GM20431 (cell line): ENCODE data around the gene DLG2.

Experiments used
- in situ Hi-C: fragments of 300-500 bp; cut with MseI, MboI; formaldehyde crosslinking; loops from one replicate; pipeline ENCODE4 v1.15.0; 2020; ENCODE audit warnings: low sequenced_read_pairs; ENCODE audit not compliant: unreplicated experiment

Gene DLG2

DNA sequence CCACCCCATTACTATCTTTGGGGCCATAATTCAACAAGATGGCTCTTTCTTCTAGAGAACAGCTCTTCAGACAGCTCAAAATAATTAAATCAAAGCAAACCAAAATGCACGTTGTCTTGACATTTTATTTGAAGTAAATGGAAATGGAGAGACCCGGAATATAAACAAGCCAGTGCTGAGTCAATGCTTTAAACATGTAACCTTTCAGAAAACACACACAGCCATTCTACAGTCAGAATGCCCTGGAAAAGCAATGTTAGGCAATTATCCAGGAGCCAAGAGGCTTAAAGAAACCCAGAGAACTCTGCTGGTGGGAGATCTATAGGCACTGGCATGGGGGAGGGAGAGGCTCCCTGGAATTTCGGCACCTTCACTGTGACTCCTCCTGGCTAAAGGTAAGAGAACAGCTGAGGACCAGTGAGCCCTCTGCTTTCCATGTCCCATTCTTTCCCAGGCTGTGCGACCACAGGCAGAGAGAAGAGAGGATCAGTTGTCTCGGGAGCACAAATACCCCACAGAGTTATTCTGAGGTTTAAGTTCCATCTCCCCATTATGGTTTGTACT is 2086.9 kb downstream of the DLG2 start:
- in situ Hi-C loops = no loop called here

DNA sequence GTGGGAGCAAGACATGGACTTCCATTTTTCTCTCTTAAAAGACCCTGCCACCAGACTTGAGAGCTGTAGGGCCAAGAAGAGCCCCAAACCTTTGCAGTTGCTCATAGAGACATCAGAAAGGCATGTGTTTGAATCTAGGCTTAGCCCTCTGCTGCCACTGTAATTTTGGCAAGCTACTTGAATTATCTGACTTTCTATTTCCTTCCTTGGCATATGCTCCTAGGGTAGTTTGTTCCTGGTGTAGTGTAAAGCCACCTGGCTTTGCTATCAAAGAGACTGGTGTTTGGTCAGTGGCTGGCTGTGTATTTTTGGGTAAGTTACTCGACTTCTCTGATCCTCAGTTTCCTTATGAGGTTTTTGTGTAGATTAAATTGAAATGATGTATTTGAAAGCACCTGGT is 2088.9 kb downstream of the DLG2 start:
- in situ Hi-C loops = no loop called here

DNA sequence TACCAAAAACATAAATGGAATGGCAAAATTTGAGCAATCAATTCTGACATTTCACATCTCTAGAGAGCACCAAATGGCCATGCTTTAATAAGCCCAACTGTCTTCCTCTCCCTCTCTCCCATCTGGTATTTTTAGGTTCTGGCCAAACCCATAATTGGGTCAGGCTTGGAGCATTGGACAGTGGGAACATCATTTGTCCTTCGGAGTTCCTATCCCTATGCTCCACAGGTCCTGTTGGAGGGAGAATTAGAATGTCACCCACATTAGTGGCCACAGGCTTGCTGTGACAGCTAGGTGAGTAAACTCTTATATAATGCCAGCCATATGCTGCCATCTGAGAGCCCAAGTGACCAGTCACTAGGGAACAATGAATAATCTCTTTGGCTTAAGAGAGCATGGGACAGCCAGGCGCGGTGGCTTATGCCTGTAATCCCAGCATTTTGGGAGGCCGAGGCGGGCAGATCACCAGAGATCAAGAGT is 2090.0 kb downstream of the DLG2 start:
- in situ Hi-C loops = no loop called here

DNA sequence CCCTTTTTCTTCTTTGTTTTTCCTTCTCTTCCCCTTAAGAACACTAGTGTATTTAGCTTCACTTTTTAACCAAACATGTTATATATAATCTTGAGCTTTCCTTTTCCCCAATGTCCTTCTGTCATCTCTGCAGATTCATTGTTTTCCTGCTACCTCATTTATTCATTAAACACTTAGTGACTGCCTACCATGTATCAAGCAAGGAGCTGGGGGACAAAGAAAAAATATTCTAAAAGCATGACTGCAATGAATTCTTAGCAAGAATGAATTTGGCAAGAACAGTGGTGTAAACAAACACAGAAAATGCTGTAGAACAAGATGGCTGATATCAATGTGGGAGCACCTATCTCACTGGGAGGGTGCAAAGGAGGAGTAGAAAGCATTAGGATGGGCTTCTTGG is 2094.0 kb downstream of the DLG2 start:
- in situ Hi-C loops = no loop called here

DNA sequence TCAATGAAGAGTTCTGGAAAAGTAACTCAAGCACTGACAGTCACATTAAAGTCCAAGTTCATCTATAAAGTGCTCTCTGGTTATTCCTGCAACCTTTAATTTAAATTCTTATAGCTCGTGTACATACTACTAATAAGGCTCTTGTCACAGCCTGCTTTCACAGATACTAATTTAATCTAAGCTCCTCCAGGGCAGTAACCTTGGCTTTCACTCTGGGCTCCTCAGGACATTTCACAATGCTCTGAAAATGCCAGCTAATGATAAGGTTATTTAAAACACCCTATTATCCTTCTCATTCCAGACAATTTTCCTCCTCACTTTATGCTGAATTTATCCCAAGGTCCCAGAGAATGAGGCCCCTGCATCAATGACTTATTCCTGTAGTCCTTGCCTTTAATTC is 2098.3 kb downstream of the DLG2 start:
- in situ Hi-C loops = no loop called here

DNA sequence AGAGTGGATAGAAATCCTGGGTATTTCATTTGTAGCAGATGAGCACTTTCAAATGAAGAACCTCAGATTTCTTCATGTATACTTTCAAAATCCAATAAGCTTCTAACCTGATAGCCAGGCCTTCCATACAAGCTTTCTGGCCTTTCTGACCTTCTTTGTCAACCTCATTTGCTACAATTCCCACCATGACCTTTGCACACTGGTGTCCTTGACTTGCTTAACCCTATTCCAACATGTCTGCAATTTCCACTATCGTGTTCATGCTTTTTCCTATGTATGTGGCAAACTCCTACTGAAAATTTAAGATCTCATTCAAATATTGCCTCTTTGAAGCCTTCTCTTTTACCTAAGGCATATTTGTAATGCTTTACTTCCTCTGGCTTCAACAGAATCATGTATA is 2098.9 kb downstream of the DLG2 start:
- in situ Hi-C loops = no loop called here

DNA sequence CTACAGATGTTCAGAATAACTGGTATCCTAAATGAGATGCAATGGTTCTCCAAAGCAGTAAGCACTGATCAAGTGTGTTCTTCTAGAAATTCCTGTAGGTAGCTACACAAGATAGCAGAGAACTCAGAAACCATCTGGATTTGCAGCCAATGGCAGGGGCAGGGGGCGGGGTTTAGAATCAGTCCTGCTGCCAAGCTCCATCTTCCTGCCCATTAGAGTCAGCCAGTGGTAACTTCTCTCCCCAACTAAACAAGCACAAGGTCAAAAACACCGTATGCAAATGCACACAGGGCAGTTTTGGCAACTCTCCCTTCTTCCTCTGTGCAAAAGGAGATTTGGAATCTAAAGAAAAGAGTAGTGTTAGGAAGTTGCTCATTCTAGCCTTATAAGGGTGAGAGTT is 2103.5 kb downstream of the DLG2 start:
- in situ Hi-C loops = no loop called here

DNA sequence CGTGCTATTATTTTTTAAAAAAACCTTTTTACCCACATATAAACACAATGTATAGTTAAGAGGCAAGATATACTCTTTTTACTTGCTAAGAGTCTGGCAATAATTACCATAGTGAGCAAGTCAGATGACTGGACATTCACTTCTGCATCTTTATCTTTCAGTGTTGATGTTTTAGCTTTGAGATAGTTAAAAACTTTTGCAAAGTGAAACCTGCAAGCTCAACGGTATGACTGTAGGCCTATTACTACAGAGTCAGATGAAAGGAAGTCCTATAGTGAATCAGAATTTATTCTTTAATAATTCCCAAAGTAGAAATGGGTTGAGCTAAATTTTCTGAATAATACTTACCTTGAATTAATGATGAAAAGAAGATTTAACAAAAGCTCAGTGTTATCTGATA is 2104.2 kb downstream of the DLG2 start:
- in situ Hi-C loops = no loop called here

DNA sequence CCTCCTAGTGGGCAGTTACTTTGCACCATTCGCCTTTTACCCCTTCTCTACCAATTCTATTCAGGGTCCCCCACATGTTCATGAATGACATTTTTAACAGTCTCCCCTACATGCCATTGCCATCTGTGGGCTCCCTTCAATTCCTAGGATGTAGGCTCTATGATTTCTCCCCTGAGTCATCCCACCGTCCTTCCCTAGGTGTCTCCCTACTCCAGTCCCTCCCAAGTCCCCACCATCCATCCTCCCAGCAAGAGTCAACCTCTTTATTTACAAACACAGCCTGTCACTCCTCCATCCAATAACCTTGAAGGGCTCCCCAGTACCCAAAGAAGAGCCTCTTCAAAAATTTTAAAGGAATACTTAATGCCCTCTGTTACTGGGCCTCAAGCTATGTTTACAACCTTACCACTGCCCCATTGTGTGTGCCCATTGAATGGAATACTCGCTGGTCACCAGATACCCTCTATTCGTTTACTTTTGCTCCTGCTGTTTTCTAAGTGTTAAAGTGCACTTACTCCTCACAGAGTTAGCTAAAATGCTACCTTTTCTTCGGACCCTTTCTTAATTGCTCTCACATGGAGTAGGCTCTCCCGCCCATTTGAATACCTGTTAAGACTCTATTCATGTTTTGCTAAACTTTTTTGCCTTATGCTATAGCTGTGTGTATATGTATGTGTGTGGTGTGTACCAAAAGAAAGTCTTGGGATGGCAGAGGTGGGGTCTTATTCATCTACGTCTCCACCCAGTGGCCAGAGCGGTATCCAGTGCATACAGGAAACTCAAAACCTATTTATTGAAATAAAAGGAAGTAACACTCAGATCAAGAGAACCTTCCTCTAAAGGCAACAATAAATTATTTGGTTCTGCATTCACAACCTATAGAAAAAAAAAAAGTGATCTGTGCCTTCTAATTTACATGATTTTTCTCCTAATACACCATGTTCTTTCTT is 2105.2 kb downstream of the DLG2 start:
- in situ Hi-C loops = no loop called here

DNA sequence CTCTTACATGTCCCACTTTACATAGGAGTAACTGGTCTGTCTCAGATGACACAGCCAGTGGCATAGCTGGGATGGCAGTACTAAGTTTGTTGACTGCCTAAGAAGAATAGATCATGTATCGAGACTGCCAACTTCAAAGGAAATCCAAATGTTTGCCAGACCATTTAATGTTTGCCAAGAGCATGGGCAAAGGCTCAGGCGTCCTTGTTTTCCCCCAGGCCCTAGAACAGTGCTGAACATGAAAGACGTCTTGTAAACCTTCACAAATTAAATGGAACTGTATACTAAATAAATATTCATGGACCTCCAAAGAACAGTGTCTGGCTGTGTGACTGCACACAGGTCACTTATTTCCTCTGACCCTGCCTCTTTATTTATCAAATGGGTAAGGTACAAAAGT is 2106.3 kb downstream of the DLG2 start:
- in situ Hi-C loops = no loop called here

DNA sequence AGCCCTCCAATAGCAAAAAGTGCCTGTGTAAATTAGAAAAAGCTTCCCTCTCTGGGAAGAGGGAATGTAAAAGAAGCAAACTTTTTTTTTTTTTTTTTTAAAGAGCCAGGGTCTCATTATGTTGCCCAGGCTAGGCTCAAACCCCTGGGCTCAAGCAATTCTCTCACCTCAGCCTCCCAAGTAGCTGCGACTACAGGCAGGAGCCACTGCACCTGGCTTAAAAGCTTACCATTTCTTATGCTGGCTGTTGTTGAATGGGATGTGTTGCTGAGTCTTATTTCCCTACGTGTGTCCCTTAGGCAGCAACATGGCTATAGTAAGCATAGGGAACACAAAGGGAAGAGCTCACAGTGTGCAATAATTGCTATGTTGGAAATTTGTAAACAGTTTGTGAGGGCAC is 2115.5 kb downstream of the DLG2 start:
- in situ Hi-C loops = no loop called here

DNA sequence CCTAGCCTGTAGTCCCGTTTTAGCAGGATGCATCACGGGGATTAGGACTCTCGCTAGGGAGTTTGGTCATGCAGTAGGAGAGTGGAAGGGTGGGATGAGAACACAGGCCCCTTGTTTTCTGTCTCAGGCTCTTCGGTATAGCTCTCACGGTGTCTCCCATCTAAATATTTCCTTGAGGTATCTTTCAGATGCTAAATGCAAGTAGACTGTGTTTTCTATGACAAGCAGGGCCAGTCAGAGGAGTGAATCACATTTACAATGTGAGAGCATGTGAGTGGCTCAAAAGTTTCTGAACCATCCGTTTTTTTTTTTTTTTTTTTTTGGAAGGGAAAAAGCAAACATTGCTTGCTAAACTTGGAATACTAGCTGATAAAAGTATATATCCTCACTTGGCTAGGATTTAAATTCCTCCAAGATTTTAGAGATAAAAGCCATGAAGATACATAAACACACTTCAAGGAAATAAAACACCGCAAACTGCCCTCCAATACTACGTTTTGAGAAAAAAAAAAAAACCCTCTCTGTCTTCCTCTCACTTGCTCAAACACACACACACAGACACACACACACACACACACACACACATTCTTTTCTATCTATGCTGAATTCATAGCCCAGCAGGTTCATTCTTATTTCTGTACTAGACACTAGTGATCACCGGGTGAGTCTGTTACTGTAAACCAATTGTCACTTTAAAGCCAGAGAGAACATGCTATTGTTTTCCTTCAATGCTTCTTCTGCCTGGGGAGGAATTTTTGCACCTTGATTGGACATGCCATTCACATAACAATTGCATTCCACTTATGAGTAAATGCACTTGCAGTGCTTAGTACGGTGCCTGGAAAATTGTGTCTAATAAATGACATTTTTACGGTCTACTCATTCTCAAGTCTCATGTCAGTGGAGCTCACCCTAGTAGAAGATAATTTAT is 2116.3 kb downstream of the DLG2 start:
- in situ Hi-C loops = no loop called here

DNA sequence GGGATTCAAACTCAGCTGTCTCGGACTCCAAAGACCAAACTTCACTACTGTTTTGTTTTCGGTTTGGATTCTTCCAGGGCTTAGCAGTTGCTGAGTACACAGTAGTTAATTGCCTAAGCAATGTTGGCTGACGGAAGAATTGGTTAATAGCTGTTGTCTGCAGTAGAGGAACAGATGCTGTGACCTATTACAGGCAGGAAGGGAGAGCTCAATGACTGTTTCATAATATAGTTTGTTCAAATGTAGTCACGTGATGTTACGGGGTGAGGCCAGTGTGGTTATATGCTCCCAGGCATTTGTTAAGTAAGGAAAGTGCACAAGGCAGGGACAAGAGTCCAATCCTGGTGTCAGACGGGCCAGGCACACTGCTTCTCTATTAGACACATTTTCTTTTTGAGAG is 2118.3 kb downstream of the DLG2 start:
- in situ Hi-C loops = no loop called here

DNA sequence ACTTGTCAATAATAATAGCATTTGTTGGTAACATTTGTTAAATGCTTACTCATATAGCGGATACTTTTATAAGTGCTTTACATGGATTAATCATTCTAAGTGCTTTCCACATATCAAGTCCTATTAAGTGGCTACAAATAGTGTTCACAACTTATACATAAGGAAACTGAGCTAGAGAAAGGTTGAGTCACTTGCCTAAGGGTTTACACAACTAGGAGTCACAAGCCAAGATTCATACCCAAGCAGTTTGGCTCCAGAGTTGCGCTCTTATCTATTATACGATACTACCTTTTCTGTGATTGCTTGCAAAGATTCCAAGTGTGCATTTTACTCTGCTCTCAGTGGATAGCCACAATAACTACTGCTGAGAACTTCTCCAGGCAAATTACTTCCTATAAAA is 2125.1 kb downstream of the DLG2 start:
- in situ Hi-C loops = no loop called here

DNA sequence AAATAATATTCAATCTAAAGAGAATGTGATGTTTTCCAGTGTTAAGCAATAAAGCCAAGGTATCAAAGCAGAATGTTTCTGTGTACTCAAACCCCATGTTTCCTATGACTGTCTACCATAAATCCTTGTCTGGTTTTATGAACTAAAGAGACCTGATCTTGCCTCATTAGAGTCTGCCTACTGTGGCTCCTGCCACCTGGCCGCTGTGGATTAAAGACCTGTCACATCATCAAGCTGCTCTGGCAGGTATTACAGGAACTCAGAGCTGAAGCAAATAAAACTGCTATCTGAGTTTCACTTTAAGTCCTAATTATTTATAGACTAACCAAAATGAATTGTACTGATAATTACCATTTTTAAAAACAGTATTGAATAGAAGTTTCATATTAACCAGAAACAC is 2133.2 kb downstream of the DLG2 start:
- in situ Hi-C loops = no loop called here

DNA sequence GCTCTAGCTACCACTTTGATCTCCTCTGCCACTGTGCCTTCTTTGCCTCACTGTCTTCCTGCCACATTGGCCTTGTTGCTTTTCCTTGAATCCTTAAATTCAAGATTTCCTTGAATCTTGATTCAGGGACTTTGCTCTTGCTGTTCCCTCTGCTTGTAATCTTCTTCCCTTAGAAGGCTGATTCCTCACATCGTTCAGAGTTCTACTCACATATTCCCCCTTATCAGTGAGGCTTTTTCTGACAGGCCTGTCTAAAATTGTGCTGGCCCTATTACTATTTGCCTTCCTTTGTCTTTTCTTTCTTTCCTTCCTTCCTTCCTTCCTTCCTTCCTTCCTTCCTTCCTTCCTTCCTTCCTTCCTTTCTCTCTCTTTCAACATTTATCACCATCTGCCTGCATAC is 2134.1 kb downstream of the DLG2 start:
- in situ Hi-C loops = no loop called here

DNA sequence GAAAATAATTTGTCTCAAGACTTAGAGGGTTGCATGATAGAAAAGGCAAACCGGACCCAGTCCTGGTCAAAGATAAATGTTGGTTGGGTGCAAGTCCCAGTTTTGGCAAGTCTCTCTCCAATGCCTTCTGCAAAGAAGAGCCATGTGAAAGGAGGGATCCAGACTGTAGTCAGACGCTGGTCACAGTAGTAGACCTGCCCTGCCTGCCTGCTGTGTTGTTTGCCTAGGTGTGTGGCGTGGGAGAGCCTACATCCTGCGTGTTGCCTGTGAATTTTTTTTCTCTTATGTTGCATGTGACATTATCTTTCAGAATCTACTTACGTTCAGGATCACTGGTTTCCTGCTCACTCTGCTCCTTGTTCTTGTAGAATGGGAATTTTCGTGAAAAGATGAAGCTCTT is 2143.3 kb downstream of the DLG2 start:
- in situ Hi-C loops = no loop called here

DNA sequence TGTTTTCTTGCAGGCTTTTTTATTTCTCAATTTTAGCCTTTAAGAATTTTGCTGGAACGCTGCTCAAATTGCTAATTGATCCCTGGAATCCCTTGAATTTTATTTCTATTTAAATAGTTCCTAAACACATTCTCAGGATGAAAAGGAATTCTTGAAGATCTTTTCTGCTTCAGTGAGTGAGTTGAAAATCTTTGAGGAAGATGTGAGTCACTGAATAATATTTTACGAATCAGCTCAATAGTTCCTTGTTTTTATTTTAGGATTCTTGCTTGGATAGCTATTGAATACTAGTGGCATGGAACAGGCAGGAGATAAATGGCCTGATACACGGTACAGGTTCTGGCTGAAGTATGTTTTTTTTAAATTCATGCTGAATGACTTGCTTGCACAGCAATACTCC is 2146.3 kb downstream of the DLG2 start:
- in situ Hi-C loops = no loop called here

DNA sequence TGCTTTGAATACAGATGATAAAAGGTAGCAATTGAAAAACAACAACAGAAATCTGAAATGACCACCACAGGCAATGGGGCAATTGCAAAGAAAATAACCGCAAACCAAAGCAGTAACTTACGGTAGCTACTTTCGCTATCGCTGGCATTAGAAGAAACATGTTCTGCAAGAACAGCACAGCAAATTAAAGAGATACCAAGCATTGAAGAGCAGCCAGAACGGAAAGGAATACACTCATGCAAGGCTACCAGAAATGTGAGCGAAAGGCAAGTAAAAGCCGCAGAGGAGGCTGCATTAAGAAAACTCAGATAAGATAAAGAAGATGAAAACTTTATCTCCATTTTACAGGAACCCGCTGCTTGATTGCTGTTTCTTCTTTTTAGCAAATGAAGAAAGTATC is 2146.9 kb downstream of the DLG2 start:
- in situ Hi-C loops = no loop called here

DNA sequence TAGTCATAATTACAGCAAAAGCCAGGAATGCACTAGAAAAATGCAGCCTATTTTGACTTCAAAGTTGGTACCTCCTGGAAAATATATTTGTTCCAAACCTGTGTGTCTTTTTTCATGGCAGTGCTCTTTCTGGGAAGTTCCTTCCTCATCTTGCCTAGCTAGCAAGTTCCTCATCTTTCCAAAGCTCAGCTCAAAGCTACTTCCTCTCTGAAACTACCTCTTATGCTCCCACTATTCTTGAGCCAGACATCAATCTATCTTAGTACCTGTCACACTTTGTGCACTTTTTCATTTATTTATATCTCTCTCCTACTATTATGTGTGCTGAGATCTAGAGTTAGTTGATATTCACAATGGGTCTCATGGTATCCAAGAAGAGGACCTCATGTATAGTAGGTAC is 2149.4 kb downstream of the DLG2 start:
- in situ Hi-C loops = no loop called here

DNA sequence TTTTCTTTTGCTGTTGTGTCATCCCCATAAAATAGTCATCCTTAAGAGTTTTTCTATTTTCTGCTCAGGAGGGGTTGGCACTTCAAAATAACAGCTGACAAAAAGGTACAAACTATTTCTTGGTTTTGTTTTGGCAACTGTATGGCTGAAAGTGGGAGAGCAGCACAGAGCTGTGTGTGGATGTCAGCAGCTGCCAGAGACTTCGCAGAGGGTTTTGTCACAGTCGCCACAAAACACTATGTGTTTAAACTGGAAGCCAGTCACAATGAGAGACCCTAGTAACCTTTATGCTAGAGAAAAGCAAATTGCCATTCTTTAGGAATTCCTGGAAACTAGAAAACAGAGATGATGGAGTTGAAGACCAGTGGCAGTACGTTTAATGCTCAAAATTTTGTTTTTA is 2151.4 kb downstream of the DLG2 start:
- in situ Hi-C loops = no loop called here
